H1 (cell line): ENCODE measurements around the gene RPE. TPM values are rescaled to one million over a fixed set of nuclear protein-coding genes. Genes with fewer than 3 reads are reported as not detected.

Source experiments
- CTCF ChIA-PET: fragments of 300-600 bp; sonication (Branson Sonifier 250); formaldehyde crosslinking; loops from one replicate; lab custom pipeline; 2021; ENCODE audit not compliant: partially characterized antibody; lab: Charles Lee
- POLR2A ChIA-PET: fragments of 300-600 bp; sonication (Branson Sonifier 250); formaldehyde crosslinking; loops from one replicate; lab custom pipeline; 2021; ENCODE audit warnings: inconsistent platforms; ENCODE audit not compliant: partially characterized antibody; lab: Charles Lee
- DNase-seq, 2 experiments: peaks; one replicate each; pipeline versions ENCODE4 v3.0.0 to v3.0.0-alpha.2; 2010 to 2022; ENCODE audit warnings: low spot score in 2 of 2, low read depth in 1 of 2, mixed read lengths in 1 of 2
- FAIRE-seq: peaks from 2 replicates; lab custom pipeline; 2011; peaks lifted over from hg19 to GRCh38; lab: Jason Lieb, UNC
- H2AFZ ChIP-seq: 2 replicates; pipeline ENCODE4 v1.8.1; 2012; ENCODE audit warnings: low read length, inconsistent platforms
- H2AK5ac ChIP-seq: 2 replicates; pipeline ENCODE4 v1.6.1; 2013; ENCODE audit warnings: low read depth, low read length
- H2BK120ac ChIP-seq: replicated peaks from 2 replicates; pipeline ENCODE3; 2013; ENCODE audit warnings: low read depth, low read length, inconsistent platforms
- H2BK12ac ChIP-seq: 2 replicates; pipeline ENCODE4 v1.6.1; 2013; ENCODE audit warnings: low read depth, low read length
- H2BK15ac ChIP-seq: 2 replicates; pipeline ENCODE4 v1.6.1; 2013; ENCODE audit warnings: low read length
- H2BK20ac ChIP-seq: 2 replicates; pipeline ENCODE4 v1.6.1; 2013; ENCODE audit warnings: low read length
- H2BK5ac ChIP-seq: 2 replicates; pipeline ENCODE4 v1.6.1; 2013; ENCODE audit warnings: low read depth, low read length
- H3K14ac ChIP-seq: 2 replicates; pipeline ENCODE4 v1.6.1; 2013; ENCODE audit warnings: inconsistent platforms; ENCODE audit not compliant: insufficient read length
- H3K18ac ChIP-seq: 2 replicates; pipeline ENCODE4 v1.6.1; 2013; ENCODE audit warnings: low read length; ENCODE audit errors: extremely low read depth
- H3K23ac ChIP-seq: 2 replicates; pipeline ENCODE4 v1.6.1; 2013; ENCODE audit warnings: inconsistent platforms; ENCODE audit not compliant: insufficient read length
- H3K23me2 ChIP-seq: 2 replicates; pipeline ENCODE4 v1.6.1; 2013; ENCODE audit warnings: low read depth, low read length
- H3K27ac ChIP-seq: 2 replicates; pipeline ENCODE4 v1.6.1; 2011; ENCODE audit warnings: low read depth, low read length, inconsistent platforms
- H3K27me3 ChIP-seq, 4 experiments: replicated peaks in 1 of 4; 1 replicate in 1 of 4; 2 replicates in 3 of 4; pipeline versions ENCODE4 v1.6.1 to v1.8.1; 2011 to 2013; ENCODE audit warnings: low read length in 3 of 4, mild to moderate bottlenecking in 3 of 4, inconsistent platforms in 2 of 4, mixed read lengths in 2 of 4, moderate library complexity in 1 of 4; ENCODE audit not compliant: control insufficient read depth in 3 of 4, insufficient read depth in 3 of 4; ENCODE audit errors: extremely low read depth in 1 of 4
- H3K36me3 ChIP-seq, 4 experiments: 2 replicates each; pipeline versions ENCODE4 v1.6.1 to v1.8.1; 2011 to 2013; ENCODE audit warnings: mild to moderate bottlenecking in 4 of 4, low read length in 3 of 4, moderate library complexity in 2 of 4, control low read depth in 1 of 4, inconsistent platforms in 1 of 4; ENCODE audit not compliant: insufficient read depth in 4 of 4, control insufficient read depth in 2 of 4
- H3K4ac ChIP-seq: replicated peaks from 2 replicates; pipeline ENCODE3; 2013; ENCODE audit warnings: low read length, low read depth, mixed read lengths, inconsistent platforms; ENCODE audit not compliant: insufficient read length
- H3K4me1 ChIP-seq, 4 experiments: replicated peaks in 1 of 4; 1 replicate in 1 of 4; 2 replicates in 3 of 4; pipeline versions ENCODE4 v1.6.1 to v1.8.1; 2011 to 2013; ENCODE audit warnings: low read length in 3 of 4, inconsistent platforms in 2 of 4, mixed read lengths in 1 of 4; ENCODE audit not compliant: insufficient read depth in 4 of 4, control insufficient read depth in 3 of 4
- H3K4me2 ChIP-seq, 2 experiments: 2 replicates each; pipeline versions ENCODE4 v1.6.1 to v1.8.1; 2011 to 2013; ENCODE audit warnings: low read depth in 2 of 2, low read length in 2 of 2, control low read depth in 1 of 2, inconsistent platforms in 1 of 2, mild to moderate bottlenecking in 1 of 2; ENCODE audit not compliant: insufficient read depth in 1 of 2
- H3K4me3 ChIP-seq, 4 experiments: fragments of 200-600, 300-600 bp in 1 of 4; sonication (generic), shearing (Covaris generic), sonication (Bioruptor Twin) in 1 of 4; 2 replicates each; pipeline versions ENCODE4 v1.5.1 to v1.8.1; 2011 to 2016; ENCODE audit warnings: low read length in 4 of 4, low read depth in 3 of 4, control low read depth in 2 of 4, inconsistent platforms in 2 of 4, mild to moderate bottlenecking in 2 of 4, mixed read lengths in 1 of 4, moderate library complexity in 1 of 4; ENCODE audit not compliant: insufficient read depth in 2 of 4; ENCODE audit errors: extremely low read depth in 1 of 4
- H3K56ac ChIP-seq: replicated peaks from 2 replicates; pipeline ENCODE3; 2013; ENCODE audit warnings: low read depth, mild to moderate bottlenecking, mixed read lengths, low read length, inconsistent platforms; ENCODE audit not compliant: insufficient read length
- H3K79me1 ChIP-seq: 2 replicates; pipeline ENCODE4 v1.6.1; 2013; ENCODE audit warnings: low read depth, low read length, control low read depth
- H3K79me2 ChIP-seq, 2 experiments: 2 replicates each; pipeline versions ENCODE4 v1.6.1 to v1.8.1; 2012 to 2013; ENCODE audit warnings: low read length in 2 of 2, mild to moderate bottlenecking in 2 of 2, inconsistent platforms in 1 of 2; ENCODE audit not compliant: insufficient read depth in 2 of 2, control insufficient read depth in 1 of 2
- H3K9ac ChIP-seq, 4 experiments: replicated peaks in 1 of 4; 1 replicate in 1 of 4; 2 replicates in 3 of 4; pipeline versions ENCODE4 v1.6.1 to v1.8.1; 2011 to 2013; ENCODE audit warnings: low read depth in 3 of 4, low read length in 3 of 4, control low read depth in 2 of 4, mild to moderate bottlenecking in 2 of 4, moderate library complexity in 2 of 4, inconsistent platforms in 1 of 4; ENCODE audit errors: extremely low read depth in 1 of 4
- H3K9me3 ChIP-seq, 2 experiments: 2 replicates each; pipeline versions ENCODE4 v1.6.1 to v1.8.1; 2012 to 2013; ENCODE audit warnings: mild to moderate bottlenecking in 2 of 2, moderate library complexity in 2 of 2, control low read depth in 1 of 2, inconsistent platforms in 1 of 2, low read depth in 1 of 2, low read length in 1 of 2, mixed read lengths in 1 of 2; ENCODE audit not compliant: insufficient read depth in 2 of 2
- H4K20me1 ChIP-seq, 2 experiments: replicated peaks in 1 of 2; 2 replicates each; pipeline versions ENCODE3 to v1.8.1; 2011 to 2013; ENCODE audit warnings: inconsistent platforms in 2 of 2, low read length in 2 of 2, mild to moderate bottlenecking in 1 of 2; ENCODE audit not compliant: insufficient read depth in 2 of 2, control insufficient read depth in 1 of 2
- H4K5ac ChIP-seq: 2 replicates; pipeline ENCODE4 v1.6.1; 2013; ENCODE audit warnings: low read length, low read depth, mixed read lengths, inconsistent platforms; ENCODE audit not compliant: insufficient read length
- H4K8ac ChIP-seq: 2 replicates; pipeline ENCODE4 v1.8.0; 2013; ENCODE audit warnings: mild to moderate bottlenecking, moderate library complexity, low read length, inconsistent platforms; ENCODE audit not compliant: insufficient read depth; ENCODE audit errors: extremely low read depth
- H4K91ac ChIP-seq: replicated peaks from 2 replicates; pipeline ENCODE3; 2013; ENCODE audit warnings: low read length, mixed read lengths, inconsistent platforms; ENCODE audit not compliant: insufficient read length
- EP300 ChIP-seq, 2 experiments: IDR thresholded peaks; 1 replicate in 1 of 2; 2 replicates in 1 of 2; pipeline ENCODE4 v1.6.1; 2011 to 2012; ENCODE audit warnings: low read depth in 2 of 2, low read length in 2 of 2, mild to moderate bottlenecking in 2 of 2, borderline replicate concordance in 1 of 2, inconsistent platforms in 1 of 2, moderate library complexity in 1 of 2
- TBP ChIP-seq: IDR thresholded peaks from 2 replicates; pipeline ENCODE4 v1.6.1; 2011; ENCODE audit warnings: low read depth, low read length, improper control_type of control experiment
- WGBS, 2 experiments: shearing (Covaris generic) in 1 of 2; methylation state at CpG; one replicate each; pipeline versions ENCODE4 v1.1.6 to v1.1.7; 2013 to 2015; ENCODE audit warnings: low lambda C conversion rate in 2 of 2, mixed read lengths in 2 of 2, inconsistent platforms in 1 of 2, low coverage in 1 of 2, missing lambda C conversion rate in 1 of 2; ENCODE audit not compliant: insufficient replicate concordance in 2 of 2, insufficient coverage in 1 of 2, insufficient read length in 1 of 2; ENCODE audit errors: extremely low coverage in 1 of 2, missing lambda C conversion rate in 1 of 2; 5-methylcytosine and 5-hydroxymethylcytosine counted together
- polyA plus RNA-seq, 7 experiments: library from polyadenylated mRNA; depleted of rRNA in 3 of 7; stranded (reverse) in 5 of 7; unstranded in 2 of 7; fragments of >200 nt in 5 of 7; fragments of 200-250 nt in 2 of 7; gene quantifications; 1 replicate in 5 of 7; 2 replicates in 1 of 7; 4 replicates in 1 of 7; pipeline versions ENCODE4 v1.2.1 to v1.2.3, GENCODE V29; 2011 to 2013; ENCODE audit warnings: missing spikeins in 2 of 7, mixed read lengths in 2 of 7
- total RNA-seq: library from RNA; stranded (reverse); fragmentation: NEBNext Ultra II Directional; extraction: Animal tissue kit (Norgen Biotek cat#: 25700); gene quantifications from 2 replicates; pipeline ENCODE4 v1.2.1, GENCODE V29; 2021

The RPE gene
- total and polyA plus RNA-seq, 2 of the 8 experiments (the other 6 are each of a cell fraction or from before 2014, with no cell fraction given), result 77.8 to 102 TPM

DNA sequence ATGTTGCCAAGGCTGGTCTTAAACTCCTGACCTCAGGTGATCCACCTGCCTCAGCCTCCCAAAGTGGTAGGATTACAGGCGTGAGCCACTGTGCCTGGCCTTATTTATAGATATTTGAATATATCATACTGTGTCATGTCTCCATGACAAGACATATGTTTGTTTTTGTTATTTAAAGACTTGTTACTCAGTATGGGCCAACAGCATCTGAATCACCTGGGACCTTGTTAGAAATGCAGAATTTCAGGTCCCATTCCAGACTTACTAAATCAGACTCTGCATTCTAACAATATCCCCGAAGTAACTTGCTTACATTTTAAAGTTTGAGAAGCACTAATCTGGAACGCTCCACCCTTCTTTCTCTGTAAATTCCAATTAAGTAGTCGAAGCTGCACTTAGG lies 33.2 kb downstream of the RPE start:
- Histone ChIP-seq H4K91ac (no peak overlapping the region), H3K9ac (no peak overlapping the region)
- no peak for FAIRE-seq

More for the DNA sequence above, 33.2 kb downstream of the RPE start:
- no peak overlapping the region for H3K56ac ChIP-seq
- H3K4me3 ChIP-seq, result no peak overlapping the region
- H2BK5ac ChIP-seq, result no peak overlapping the region
- H3K27ac ChIP-seq, result no peak overlapping the region
- H4K5ac ChIP-seq, result no peak overlapping the region
- ChIA-PET POLR2A (interaction anchor here (1.3 to 2.4 kb wide), 3 partner anchors 9 to 24 kb away, joined by 3 to 9 read pairs (median 6); no protein-coding TSS in a partner anchor), CTCF (no interaction called here)
- no peaks in the 10 kb centered on the region for H3K27me3 ChIP-seq
- no peak overlapping the region for H4K8ac ChIP-seq
- no peaks in the 10 kb centered on the region; a peak in 1 of 8 replicates for H3K36me3 ChIP-seq
- WGBS, 2 experiments, result 94% methylated on average over 4 of the region's 4 CpGs; no CpG with 5 or more reads in 1 of the 2 experiments
- H3K18ac ChIP-seq, result no peak overlapping the region
- H2BK120ac ChIP-seq, result no peak overlapping the region
- H3K23ac ChIP-seq, result no peak overlapping the region
- no peak for DNase-seq
- H2AFZ ChIP-seq, result no peak overlapping the region
- H2BK15ac ChIP-seq, result no peak overlapping the region
- no peaks in the 10 kb centered on the region for H3K79me1 ChIP-seq
- H3K4me2 ChIP-seq, result no peak overlapping the region
- H3K4me1 ChIP-seq, result no peaks in the 10 kb centered on the region
- no peak overlapping the region for H3K14ac ChIP-seq
- H2BK12ac ChIP-seq, result no peak overlapping the region
- no peaks in the 10 kb centered on the region for H3K79me2 ChIP-seq
- H3K23me2 ChIP-seq, result no peaks in the 10 kb centered on the region
- H2BK20ac ChIP-seq, result no peak overlapping the region
- no peaks in the 10 kb centered on the region for H4K20me1 ChIP-seq
- no peak overlapping the region for H2AK5ac ChIP-seq
- TF ChIP-seq TBP (no peak), EP300 (IDR thresholded peaks at IDR 0.05; ENCODE audit: borderline replicate concordance in 1 of 2, low read depth in 2 of 2, low read length in 2 of 2) (no peak)
- H3K9me3 ChIP-seq, result no peaks in the 10 kb centered on the region
- H3K4ac ChIP-seq, result no peak overlapping the region
